Esophagus squamous epithelium (tissue), 4 donors: ENCODE measurements around the gene TMED3.

Source experiments
- CTCF ChIP-seq, 6 experiments: fragments of 450-650 bp in 4 of 6; fragments of 200-600 bp in 2 of 6; sonication (generic) in 2 of 6; IDR thresholded peaks; one replicate each; pipeline ENCODE4 v1.5.1; 2016 to 2019; ENCODE audit warnings: antibody characterized with exemption in 6 of 6, mild to moderate bottlenecking in 4 of 6, moderate library complexity in 4 of 6
- POLR2A ChIP-seq, 4 donors: fragments of 450-650 bp; IDR thresholded peaks; one replicate each; pipeline ENCODE4 v1.6.1; 2017; ENCODE audit warnings: antibody characterized with exemption in 4 of 4, mild to moderate bottlenecking in 4 of 4, moderate library complexity in 3 of 4

GRCh38 chr15:79310612-79310984 is 314 bp upstream of the TMED3 start:
- TF ChIP-seq CTCF (IDR thresholded peaks at IDR 0.05) (no peak), POLR2A (IDR thresholded peaks at IDR 0.05) (no peak)
